Hypothalamus (tissue), 51 donors: ENCODE measurements around the gene C12orf43.
A peak's percentile ranks its signal among the peaks of the same experiment; 100 is the strongest.
"Not testable (repeated sequence)": the region's sequence is repeated elsewhere in the genome, so short reads cannot be mapped to it uniquely, and the experiment has no call there.

Experiments
- DNase-seq, 51 donors: peaks; one replicate each; lab custom pipeline; 2025; lab: John Stamatoyannopoulos, UW

The C12orf43 gene, protein sequence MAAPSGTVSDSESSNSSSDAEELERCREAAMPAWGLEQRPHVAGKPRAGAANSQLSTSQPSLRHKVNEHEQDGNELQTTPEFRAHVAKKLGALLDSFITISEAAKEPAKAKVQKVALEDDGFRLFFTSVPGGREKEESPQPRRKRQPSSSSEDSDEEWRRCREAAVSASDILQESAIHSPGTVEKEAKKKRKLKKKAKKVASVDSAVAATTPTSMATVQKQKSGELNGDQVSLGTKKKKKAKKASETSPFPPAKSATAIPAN

DNA sequence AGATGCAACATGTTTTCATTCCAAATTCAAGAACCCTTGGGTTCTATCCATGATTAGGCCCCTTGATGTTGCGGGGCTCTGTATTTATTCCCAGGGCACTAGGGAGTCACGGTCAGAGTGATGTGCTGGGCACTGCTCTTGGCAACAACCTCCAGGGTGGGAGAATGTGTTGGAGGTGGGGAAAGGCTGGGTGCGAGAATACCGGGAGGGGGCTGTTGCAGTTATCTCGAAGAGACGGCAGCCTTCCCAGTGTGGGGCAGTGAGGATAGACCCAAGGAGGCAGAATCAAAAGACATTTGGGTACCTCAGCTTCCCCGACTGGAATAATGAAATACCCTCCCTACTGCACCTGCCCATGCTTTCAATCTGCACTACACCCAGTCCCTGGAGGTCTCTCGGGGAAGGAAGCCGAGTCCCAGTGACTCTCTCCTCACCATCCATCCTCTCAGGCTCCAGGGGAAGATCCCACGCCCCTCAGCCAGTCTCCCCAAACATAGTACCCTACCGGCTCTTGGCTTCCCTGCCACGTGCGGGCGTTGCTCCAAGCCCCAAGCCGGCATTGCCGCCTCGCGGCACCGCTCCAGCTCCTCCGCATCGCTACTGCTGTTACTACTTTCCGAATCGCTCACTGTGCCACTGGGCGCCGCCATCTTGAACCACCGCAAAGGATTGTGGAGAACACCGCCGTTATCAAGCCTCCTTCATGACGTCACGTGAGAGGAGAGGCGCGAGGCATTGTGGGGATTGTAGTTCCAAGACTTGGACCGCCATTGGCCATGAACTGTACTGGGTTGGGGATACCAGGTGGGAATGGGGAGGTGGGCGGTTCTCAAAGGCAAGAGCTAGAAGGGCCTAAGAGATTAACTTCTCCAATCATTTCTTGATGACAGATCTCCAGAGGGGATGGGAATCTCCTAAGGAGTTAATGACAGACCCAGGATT is at the start of gene C12orf43:
Gene C12orf43, minus strand, starts transcription at position 663 of the 942 bp plus-strand sequence. Its CDS starts 13 bp downstream, at position 650.
- DNase-seq = peak; percentile 49 to 96 (median 85)

DNA sequence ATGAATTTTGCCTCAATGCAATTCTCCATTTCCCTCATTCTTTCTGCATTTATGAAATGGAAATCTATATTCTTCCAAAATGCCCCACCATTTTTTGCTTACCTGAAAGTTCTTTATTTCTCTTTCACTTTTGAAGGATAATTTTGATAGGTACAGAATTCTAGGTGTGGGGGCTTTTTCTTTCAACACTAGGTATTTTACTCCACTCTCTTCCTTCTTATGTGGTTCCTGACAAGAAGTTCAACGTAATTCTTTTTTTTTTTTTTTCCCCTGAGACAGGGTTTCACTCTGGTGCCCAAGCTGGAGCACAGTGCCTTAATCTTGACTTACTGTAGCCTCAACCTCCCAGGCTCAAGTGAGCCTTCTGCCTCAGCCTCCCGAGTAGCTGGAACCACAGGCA is 49.1 kb upstream of the C12orf43 start:
- DNase-seq = no peak

DNA sequence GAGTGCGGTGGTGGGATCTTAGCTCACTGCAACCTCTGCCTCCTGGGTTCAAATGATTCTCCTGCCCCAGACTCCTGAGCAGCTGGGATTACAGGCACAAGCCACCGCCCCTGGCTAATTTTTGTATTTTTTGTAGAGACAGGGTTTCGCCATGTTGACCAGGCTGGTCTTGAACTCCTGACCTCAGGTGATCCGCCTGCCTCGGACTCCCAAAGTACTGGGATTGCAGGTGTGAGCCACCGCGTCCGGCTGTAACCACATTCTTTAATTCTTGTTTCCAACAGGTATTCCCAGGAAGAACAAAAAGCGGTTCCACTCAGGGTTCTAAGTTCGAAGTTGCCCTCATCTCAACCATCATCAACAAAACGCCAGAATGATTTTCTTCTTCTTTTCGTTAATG is 48.3 kb upstream of the C12orf43 start:
- not testable (repeated sequence) for DNase-seq

DNA sequence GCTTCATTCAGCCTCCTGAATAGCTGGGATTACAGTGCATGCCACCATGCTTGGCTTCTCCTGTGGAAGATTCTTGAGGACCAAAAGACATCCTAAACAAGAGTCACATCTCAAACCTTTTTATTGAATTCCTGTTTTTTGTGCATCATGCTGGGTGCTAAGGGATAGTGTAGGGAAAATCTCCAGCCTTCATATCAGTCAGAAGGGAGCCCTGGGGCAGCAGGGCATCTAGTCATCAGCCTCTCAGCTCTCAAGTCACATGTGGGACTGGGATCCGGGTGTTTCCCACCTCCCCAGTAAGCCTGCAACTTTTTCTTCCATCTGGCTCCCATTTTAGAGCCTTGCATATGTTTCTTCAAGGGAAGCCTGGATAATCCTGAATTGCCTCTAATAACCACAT is 47.8 kb upstream of the C12orf43 start:
- DNase-seq = no peak

DNA sequence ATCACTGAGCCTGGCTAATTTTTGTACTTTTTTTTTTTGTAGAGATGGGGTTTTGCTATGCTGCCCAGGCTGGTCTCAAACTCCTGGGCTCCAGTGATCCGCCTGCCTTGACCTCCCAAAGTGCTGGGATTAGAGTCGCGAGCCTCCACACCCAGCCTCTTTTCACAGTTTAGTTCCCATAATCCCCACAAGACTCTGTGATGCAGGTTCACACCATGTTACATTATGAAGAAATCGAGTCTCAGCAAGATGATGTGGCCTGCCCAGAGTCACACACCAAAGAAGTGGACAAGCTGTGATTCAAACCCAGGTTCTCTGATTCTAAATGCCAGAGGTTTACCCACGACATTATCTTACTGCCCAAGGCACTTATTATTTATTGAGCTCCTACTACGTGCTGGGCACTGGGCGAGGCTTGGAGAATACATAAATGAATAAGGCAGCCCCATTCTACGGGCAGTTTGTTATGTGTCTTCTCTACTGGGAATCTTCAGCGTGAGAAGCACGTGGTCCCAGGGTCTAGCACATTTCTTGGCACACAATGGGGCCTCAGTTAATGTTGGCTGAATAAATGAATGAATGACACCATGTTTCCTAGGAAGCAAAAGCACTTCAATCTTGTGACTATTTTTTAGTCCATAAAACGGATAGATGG is 46.2 kb upstream of the C12orf43 start:
- DNase-seq = no peak

DNA sequence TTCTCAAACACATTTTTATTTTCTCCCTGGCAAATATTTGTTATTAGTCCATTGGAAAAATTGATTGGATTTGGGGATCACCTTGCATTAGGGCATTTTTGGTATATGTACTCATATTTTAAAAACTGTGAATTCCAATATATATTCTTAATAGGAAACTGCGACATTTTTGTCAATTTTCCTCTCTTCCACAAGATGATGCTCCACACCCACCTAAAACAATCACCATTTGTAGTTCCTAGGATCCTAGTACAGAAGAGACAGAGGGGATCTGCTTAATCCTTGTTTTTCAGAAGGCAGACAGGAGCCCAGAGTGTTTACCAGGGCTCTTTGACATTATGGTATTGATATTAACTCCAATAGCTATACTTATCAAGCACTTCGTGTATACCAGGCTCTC is 45.5 kb upstream of the C12orf43 start:
- peak in 1 of 51 donors; percentile 3 for DNase-seq

DNA sequence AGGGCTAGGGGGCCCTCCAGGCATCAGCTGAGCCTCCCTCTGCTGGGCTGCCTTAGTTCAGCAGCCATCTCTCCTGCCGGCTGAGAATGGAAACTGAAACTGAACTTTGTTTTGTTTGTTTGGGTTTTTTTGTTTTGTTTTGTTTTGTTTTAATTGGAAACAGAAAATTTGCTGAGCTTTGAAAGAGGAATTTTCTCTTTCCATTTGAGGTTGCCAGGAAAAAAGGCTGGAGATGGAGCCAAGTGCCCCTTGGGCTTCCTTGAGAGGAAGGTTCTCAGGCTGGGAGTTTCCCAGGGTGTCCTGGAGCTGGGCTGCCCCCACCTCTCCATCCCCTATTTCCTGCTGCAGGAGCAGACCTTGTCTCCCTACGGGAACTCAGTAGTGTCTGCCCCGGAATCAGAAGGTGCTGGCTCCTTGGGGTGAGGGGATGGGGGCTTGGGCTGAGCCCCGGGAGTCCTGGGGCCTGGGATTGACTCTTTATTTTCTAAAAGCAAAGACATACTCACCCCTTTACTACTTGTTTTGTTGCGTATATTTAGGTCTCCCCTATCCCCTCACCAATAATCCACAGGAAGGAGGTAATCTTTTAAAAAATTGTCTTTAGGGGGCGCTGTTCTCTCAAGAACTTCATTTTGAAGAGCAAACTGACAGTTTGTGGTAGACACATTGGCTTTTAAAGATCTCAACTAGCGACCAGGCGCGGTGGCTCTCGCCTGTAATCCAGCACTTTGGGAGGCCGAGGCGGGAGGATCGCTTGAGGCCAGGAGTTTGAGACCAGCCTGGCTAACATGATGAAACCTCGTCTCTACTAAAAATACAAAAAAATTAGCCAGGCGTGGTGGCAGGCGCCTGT is 44.1 kb upstream of the C12orf43 start:
- peak in 13 of 51 donors; percentile 3 to 17 (median 8) for DNase-seq

DNA sequence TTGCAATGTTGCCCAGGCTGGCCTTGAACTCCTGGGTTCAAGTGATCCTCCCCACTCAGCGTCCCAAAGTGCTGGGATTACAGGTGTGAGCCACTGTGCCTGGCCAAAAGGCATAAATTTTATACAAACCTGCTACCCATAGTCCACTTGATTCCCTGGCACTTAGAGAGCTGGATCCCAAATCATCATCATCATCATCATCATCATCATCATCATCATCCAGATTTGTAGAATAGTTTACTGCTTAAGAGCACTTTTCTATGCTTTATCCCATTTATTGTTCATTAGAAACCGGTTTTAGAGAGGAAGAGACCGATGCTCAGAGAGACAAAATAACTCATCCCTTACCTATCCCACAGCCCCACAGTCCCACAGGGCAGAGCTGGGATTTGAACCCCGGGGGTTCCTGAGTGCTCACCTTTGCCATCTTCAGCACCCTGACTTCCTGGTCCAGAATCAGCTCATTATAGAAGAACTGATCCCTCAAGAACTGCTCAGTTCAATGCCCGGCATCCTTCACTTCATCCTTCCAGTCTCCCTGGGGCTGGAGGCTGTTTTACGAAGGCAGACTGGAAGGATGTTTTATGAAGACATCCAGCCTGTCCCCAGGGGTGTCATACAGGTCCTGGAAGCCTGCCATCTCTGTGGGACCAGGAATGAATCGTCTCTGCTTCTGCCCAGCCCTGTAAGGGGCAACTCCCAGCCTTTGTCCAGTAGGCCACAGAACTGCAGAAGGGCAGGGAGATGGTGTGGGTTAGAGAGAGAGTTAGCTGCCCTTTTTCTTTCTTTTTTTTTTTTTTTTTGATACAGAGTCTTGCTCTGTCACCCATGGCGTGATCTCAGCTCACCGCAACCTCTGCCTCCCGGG is 43.0 kb upstream of the C12orf43 start:
- DNase-seq = no peak

DNA sequence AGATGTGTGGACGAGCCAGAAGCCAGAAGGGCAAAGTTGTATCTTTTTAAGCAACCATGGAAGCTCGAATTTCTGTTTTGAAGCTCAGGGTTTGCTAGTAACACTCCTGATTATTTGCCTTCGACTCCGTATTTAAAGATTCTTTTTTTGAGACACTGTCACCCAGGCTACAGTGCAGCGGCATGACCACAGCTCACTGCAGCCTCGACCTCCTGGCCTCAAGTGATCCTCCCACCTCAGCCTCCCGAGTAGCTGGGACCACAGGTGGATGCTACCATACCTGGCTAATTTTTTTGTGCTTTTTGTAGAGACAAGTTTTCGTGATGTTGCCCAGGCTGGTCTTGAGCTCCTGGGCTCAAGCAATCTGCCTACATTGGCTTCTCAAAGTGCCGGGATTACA is 41.5 kb upstream of the C12orf43 start:
- no peak for DNase-seq

DNA sequence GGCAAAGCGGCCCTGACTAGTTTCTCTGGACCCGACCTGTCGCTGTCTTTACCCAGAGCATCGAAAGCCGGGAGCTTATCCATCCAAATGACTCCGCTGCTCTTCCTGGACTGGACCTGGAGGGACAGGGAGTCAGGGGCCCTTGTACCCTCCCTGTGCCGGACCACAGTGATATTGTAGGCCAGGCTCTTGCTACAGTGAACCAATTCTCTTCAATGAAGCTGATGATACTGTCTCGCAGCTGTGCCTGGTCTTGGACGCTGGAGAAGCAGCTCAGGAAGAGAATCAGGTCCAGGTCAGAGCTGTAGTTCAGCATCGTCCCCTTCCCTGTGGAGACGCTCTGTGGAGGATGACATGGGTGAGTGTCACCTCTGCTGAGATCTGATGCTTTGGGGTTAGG is 37.4 kb upstream of the C12orf43 start:
- no peak for DNase-seq

DNA sequence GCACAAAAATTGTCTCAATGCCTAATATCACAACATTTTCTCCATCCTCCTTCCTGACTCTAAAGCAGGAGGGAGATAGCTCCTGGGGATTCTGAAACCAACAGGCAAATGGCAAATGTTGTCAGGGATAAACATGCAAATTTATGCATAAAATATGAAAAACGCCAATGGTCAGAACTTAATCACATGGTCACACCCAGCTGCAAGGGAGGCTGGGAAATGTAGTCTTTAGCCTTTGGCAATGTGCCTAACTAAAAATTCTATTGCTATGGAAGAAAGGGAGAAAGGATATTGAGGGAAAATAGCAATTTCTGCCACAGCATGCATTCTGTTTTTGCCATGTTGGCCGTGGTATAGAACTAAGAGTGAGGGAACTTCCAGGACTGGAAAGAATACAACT is 34.4 kb upstream of the C12orf43 start:
- DNase-seq = peak in 1 of 51 donors; percentile 6

DNA sequence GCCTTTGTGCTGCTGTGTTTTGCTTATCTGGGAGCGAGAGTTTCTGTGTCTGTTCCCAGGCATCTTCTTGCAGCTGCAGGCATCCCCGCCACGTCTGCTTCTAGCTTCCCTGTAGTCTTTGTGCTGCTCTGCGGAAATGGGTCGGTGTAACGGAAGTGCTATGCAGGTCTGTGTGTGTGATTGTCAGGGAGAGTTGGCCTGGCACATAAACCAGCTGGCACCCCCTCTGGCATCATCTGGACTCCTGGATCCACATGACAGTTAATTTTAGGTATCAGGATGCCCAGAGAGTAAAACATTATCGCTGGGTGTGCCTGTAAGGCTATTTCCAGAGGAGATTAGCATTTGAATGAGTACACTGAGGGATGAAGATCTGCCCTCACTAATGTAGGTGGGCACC is 32.2 kb upstream of the C12orf43 start:
- no peak for DNase-seq

DNA sequence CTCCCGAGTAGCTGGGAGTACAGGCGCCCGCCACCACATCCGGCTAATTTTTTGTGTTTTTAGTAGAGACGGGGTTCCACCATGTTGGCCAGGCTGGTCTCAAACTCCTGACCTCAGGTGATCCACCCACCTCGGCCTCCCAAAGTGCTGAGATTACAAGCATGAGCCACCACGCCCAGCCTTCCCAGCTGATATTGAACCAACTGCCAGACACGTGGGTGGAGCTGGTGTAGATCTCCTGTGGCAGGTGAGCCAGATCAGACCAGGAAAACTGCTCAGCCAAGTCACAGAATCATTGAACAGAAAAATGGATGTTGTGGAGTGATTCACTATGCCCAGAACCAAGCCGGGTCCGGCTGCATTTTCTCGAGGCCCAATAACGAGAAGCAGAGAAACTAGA is 31.1 kb upstream of the C12orf43 start:
- not testable (repeated sequence) for DNase-seq

DNA sequence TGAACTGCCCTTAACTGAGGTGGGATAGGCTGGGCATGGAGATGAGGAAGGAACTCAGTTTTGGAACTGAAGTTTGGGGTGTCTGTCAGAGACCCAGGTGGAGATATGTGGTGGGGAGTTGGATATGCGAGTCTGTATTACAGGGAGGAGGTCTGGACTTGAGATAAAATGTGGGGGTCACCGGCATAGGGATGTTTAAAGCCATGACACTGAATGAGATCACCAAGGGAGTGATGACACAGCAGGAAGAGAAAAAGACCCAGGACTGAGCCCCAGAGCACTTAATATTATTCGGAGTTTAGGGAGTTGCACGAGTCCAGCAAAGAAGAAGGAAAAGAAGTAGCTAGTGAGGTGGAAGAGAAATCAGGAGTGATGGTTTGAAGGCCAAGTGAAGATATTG is 26.8 kb upstream of the C12orf43 start:
- no peak for DNase-seq

DNA sequence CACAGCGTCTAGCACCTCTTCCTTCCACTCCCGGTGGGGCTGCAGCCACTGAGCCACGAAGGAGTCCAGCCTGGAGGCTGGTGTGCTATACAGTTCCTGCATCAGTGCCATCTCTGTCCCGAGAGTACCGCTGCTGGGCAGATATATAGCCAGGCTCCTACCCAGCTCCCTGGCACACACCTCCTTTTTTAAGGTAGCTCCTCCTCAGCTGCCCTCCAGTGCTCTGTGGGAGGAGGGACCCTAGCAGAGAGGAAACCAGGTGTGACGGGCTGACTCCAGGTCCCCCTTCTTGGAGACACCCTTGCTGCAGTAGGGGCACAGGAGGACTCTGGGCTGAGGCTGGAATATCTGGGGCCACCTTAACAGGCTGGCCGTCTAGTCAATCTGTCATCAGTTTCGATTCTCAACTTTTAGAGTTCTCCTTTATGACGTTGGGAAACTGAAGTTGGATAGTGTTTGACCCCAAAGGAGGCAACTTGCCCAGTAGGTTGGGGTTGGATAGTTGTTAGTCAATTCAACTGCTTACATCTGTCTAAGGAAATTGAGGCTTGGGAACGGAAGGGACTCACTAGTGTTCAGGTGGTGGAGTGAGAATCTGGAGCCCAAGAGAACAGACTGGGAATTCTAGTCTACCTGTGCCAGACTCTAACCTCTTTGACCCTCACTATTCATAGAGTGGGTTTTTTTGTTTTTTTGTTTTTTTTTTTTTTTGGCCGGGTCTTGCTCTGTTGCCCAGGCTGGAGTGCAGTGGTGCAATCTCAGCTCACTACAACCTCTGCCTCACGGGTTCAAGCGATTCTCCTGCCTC is 22.8 kb upstream of the C12orf43 start, which contains the start of gene OASL:
Gene OASL, minus strand, starts transcription at position 386 of the 808 bp plus-strand sequence. Its CDS starts 275 bp downstream, at position 111.
- peak in 17 of 51 donors; percentile 1 to 46 (median 9) for DNase-seq

DNA sequence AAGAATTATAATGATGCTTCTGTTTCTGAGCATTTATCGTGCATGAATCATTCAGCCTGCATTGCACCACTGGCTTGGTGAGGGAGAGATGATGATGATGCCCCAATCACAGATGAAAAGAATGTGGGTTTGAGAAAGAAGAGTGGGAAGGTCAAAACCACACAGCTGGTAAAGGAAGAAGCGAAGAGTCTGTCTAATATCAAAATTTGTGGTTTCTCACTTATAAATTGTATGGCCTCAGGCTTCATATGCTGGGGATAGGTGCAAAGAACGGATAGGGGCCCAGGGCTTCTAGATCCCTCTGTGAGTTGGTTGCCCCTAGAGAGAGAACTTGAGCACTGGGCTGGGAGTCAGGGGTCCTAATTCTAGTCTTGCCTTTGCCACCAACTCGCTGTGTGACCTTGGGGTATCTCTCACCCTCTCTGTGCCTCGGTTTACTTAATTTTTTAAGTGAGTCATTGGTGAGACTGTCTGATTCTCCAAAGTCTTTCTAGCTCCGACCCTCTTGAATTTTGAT is 20.6 kb upstream of the C12orf43 start:
- no peak for DNase-seq

DNA sequence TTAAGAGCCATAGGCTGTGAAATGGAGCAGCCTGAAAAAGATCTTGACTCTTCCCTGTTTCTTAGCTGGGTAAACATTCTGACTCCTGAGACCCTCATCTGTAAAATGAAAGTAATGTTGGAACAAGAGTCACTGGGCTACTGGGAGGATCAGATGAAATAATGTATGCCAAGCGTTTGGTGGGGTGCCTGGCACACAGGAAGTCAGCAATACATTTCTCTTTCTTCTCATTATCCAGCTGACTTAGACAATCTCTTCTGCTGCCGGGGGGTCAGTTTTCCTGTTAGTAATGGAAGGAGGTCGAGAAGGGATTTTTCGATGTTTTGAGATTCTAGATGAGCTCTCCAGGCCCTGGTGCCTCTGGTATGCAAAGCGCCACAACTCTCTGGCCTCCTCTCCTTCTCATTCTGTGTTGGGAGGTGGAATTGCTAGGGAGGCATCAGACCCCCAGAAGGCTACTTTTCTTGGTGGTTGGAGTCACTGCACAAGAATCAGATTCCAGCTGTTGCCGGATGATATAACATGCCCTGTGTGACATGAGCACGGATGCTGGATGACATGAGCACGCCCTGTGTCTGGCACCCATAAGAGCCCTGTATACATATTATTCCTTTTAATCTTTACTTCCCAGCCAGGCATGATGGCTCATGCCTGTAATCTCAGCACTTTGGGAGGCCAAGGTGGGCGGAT is 18.5 kb upstream of the C12orf43 start:
- DNase-seq = no peak
